Choroid plexus epithelial cell (primary cell): ENCODE results near the gene SOD2.
"Not testable (repeated sequence)": the region's sequence is repeated elsewhere in the genome, so short reads cannot be mapped to it uniquely, and the experiment has no call there.

Source experiments
- DNase-seq: peaks from one replicate; pipeline ENCODE4 v3.0.0-alpha.2; 2010; ENCODE audit warnings: low read depth
- H3K4me3 ChIP-seq: 2 replicates; pipeline ENCODE4 v1.5.1; 2011; ENCODE audit warnings: low read depth, mild to moderate bottlenecking, control low read depth, low read length, moderate library complexity
- CTCF ChIP-seq: conservative IDR thresholded peaks from 2 replicates; pipeline ENCODE4 v1.5.1; 2011; ENCODE audit warnings: low read depth, mild to moderate bottlenecking, control low read depth, inconsistent platforms, low read length, moderate library complexity

SOD2 gene

DNA sequence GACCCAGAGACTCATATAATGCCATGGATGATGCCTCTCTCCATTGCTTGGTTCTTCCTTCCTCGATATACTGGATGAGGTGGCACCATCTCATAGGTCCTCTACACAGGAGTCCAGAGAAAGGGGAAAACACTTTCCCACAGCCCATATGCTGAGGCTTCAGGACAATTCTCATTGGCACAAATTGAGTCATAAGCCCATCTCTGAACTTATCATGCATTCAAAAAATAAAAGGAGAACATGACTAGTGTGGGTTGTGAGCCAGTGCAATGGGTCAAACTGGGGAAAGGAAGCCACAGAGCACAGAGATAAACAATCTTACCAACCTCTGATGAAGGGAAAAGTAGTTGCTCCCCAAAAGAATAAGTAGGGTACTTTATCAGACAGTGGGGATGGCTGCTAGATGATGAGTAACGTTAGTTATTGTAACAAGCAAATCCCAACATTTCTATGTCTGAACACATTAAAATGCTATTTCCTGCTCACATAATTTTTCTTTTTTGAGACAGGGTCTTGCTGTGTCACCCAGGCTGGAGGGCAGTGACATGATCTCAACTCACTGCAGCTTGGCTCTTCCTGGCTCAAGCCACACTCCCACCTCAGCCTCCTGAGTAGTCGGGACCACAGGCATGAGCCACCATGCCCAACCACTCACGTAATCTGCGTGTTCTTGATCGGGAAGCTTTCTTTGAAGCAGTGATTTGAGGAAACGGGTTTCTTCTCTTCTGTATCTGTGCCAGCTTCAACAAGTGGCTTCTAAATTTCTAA is 27.0 kb downstream of the SOD2 start:
- no peak for DNase-seq
- no peak overlapping the region for H3K4me3 ChIP-seq
- no peak for TF ChIP-seq CTCF

- not testable (repeated sequence) for H3K4me3 ChIP-seq, DNase-seq
These were observed 29.6 kb downstream of the SOD2 start for GRCh38 chr6:159663368-159663889.

DNA sequence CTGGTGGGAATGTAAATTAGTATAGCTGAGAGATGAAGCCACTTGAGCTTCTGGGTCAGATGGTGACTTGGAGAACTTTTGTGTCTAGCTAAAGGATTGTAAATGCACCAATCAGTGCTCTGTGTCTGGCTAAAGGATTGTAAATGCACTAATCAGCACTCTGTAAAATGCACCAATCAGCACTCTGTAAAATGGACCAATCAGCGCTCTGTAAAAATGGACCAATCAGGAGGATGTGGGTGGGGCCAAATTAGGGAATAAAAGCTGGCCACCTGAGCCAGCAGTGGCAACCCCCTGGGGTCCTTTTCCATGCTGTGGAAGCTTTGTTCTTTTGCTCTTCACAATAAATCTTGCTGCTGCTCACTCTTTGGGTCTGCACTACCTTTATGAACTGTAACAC is 31.1 kb downstream of the SOD2 start:
- H3K4me3 ChIP-seq, DNase-seq: not testable (repeated sequence)

DNA sequence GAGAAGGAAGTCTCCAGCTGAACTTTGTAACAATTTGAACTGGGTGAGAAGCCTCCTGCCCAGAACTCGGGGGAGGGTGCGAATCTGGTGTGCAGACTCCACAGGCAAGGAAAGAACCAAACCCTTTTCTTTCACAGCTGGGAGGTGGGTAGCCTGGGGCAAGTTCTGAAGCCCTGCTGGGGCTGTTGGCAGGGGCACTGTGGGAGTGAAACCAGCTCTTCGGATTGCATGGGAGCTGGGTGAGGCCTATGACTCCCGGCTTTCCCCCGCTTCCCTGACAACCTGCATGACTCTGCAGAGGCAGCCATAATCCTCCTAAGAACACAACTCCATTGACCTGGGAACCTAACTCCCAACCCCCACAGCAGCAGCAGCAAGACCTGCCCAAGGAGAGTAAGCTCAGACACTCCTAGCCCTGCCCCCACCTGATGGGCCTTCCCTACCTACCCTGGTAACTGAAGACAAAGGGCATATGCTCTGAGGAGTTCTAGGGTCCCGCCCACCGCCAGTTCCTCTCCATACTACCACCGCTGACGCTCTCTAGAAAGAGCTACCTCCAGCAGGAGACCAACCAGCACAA is 37.5 kb downstream of the SOD2 start:
- no peak overlapping the region for H3K4me3 ChIP-seq
- DNase-seq, result no peak
- no peak for TF ChIP-seq CTCF

- TF ChIP-seq CTCF, result peak; percentile 49
- DNase-seq, result peak; percentile 79
- H3K4me3 ChIP-seq, result no peak overlapping the region
These were observed 38.5 kb downstream of the SOD2 start for GRCh38 chr6:159654483-159655098.

GRCh38 chr6:159650314-159650713 is 42.7 kb downstream of the SOD2 start:
- no peak overlapping the region for H3K4me3 ChIP-seq
- no peak for TF ChIP-seq CTCF
- no peak for DNase-seq

DNA sequence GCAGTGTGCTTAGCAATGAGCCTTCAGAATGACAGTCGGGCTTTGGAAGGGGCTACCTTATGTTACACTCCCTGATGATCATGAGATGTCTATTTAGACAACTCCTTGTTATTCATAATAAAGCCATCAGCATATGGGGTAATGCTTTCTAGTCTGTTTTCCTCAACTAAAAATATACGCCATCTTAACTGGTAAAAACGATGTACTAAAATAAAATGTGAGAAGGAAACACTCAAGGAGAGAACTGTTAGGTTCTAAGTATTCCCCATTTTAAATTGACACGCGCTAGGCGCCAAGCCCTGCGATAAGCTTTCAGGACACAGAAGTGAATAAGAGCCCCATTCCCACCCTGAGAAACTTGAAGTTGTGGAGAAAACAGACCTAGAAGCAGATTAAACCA is 43.6 kb downstream of the SOD2 start:
- DNase-seq, result no peak
- no peak for TF ChIP-seq CTCF
- no peak overlapping the region for H3K4me3 ChIP-seq

GRCh38 chr6:159646733-159647132 is 46.3 kb downstream of the SOD2 start:
- peak; percentile 51 for DNase-seq
- no peak overlapping the region for H3K4me3 ChIP-seq

More at GRCh38 chr6:159646733-159647132, 46.3 kb downstream of the SOD2 start:
- no peak for TF ChIP-seq CTCF
